A549 (cell line): Measurements from ENCODE around the gene FAM240B. TPM values are rescaled to one million over a fixed set of nuclear protein-coding genes. Genes with fewer than 3 reads are reported as not detected.

Experiments
- ATAC-seq, 2 experiments: fragments of 200-7000 bp in 1 of 2; fragments of >200 bp in 1 of 2; cut with Nextera tagmentation in 1 of 2; cut with Tn5 transposase in 1 of 2; 3 replicates each; pipeline versions ENCODE4 v1.8.0 to v1.9.1; 2018 to 2020; ENCODE audit warnings: mild to moderate bottlenecking in 1 of 2, moderate library complexity in 1 of 2
- CTCF ChIA-PET: fragments of 300-600 bp; sonication (Branson Sonifier 250); formaldehyde crosslinking; extraction: SDS; loops from one replicate; lab custom pipeline; 2021; ENCODE audit warnings: antibody characterized with exemption, inconsistent platforms; lab: Yijun Ruan, JAX
- POLR2A ChIA-PET: fragments of 350-600 bp; formaldehyde crosslinking; extraction: SDS; loops from one replicate; lab custom pipeline; 2021; ENCODE audit warnings: antibody characterized with exemption, inconsistent platforms; lab: Yijun Ruan, JAX
- DNase-seq, 2 experiments: peaks; one replicate each; pipeline versions ENCODE4 v3.0.0 to v3.0.0-alpha.2; 2011 to 2016; ENCODE audit warnings: low read depth in 1 of 2, low spot score in 1 of 2
- FAIRE-seq: peaks from 2 replicates; lab custom pipeline; 2011; peaks lifted over from hg19 to GRCh38; lab: Jason Lieb, UNC
- H3K27ac ChIP-seq, 2 experiments: fragments of >200 bp; sonication (Bioruptor Twin); formaldehyde crosslinking; 3 replicates each; pipeline ENCODE4 v1.5.1; 2016 to 2017
- H3K4me1 ChIP-seq: fragments of >200 bp; sonication (Bioruptor Twin); formaldehyde crosslinking; 3 replicates; pipeline ENCODE4 v1.6.1; 2016
- H3K4me2 ChIP-seq: fragments of >200 bp; sonication (Bioruptor Twin); formaldehyde crosslinking; 3 replicates; pipeline ENCODE4 v1.6.1; 2016
- H3K4me3 ChIP-seq: fragments of >200 bp; sonication (Bioruptor Twin); formaldehyde crosslinking; 3 replicates; pipeline ENCODE4 v1.5.1; 2016
- H3K9me3 ChIP-seq: fragments of >200 bp; sonication (Bioruptor Twin); formaldehyde crosslinking; 3 replicates; pipeline ENCODE4 v1.6.1; 2016
- BCL3 ChIP-seq: fragments of >200 bp; sonication (Bioruptor Twin); formaldehyde crosslinking; IDR thresholded peaks from 3 replicates; pipeline ENCODE4 v1.6.1; 2016
- BHLHE40 ChIP-seq: IDR thresholded peaks from 2 replicates; pipeline ENCODE4 v1.6.1; 2012; ENCODE audit warnings: low read depth, low read length, inconsistent platforms
- CBX2 ChIP-seq: fragments of 200-600 bp; sonication (generic); IDR thresholded peaks from 2 replicates; pipeline ENCODE4 v1.6.1; 2016; ENCODE audit warnings: low read depth, mild to moderate bottlenecking, borderline replicate concordance
- CBX8 ChIP-seq: fragments of 200-600 bp; sonication (generic); IDR thresholded peaks from 2 replicates; pipeline ENCODE4 v1.6.1; 2016
- CEBPB ChIP-seq, 2 experiments: fragments of >200 bp in 1 of 2; sonication (Bioruptor Twin) in 1 of 2; formaldehyde crosslinking in 1 of 2; IDR thresholded peaks; 2 replicates each; pipeline ENCODE4 v1.6.1; 2012 to 2016
- CHD2 ChIP-seq: fragments of 150-350 bp; IDR thresholded peaks from 2 replicates; pipeline ENCODE4 v1.6.1; 2014; ENCODE audit warnings: low read length; ENCODE audit not compliant: partially characterized antibody
- CTCF ChIP-seq: fragments of >200 bp; sonication (Bioruptor Twin); formaldehyde crosslinking; IDR thresholded peaks from 3 replicates; pipeline ENCODE4 v1.5.1; 2016
- ELK1 ChIP-seq: fragments of 150-350 bp; IDR thresholded peaks from 2 replicates; pipeline ENCODE4 v1.6.1; 2014; ENCODE audit warnings: low read depth, mild to moderate bottlenecking, low read length
- FOSL2 ChIP-seq, 2 experiments: fragments of 450-650 bp in 1 of 2; fragments of >200 bp in 1 of 2; sonication (Bioruptor Twin) in 1 of 2; formaldehyde crosslinking; IDR thresholded peaks; 2 replicates each; pipeline versions ENCODE4 v1.5.0 to v1.6.1; 2016 to 2020; ENCODE audit warnings: mild to moderate bottlenecking in 1 of 2, moderate library complexity in 1 of 2
- HOXA7 ChIP-seq: fragments of 250-450 bp; sonication (Bioruptor Pico); IDR thresholded peaks from 2 replicates; pipeline ENCODE4 v1.5.0; 2020; ENCODE audit warnings: mild to moderate bottlenecking, moderate library complexity
- HOXB13 ChIP-seq: fragments of 250-450 bp; sonication (Bioruptor Pico); IDR thresholded peaks from 2 replicates; pipeline ENCODE4 v1.5.0; 2020; ENCODE audit warnings: low read depth, mild to moderate bottlenecking, moderate library complexity
- JUN ChIP-seq, 2 experiments: fragments of >200 bp; sonication (Bioruptor Twin); formaldehyde crosslinking; IDR thresholded peaks; 2 replicates in 1 of 2; 3 replicates in 1 of 2; pipeline ENCODE4 v1.6.1; 2016 to 2017
- KDM1A ChIP-seq: fragments of 200-600 bp; sonication (generic); IDR thresholded peaks from 2 replicates; pipeline ENCODE4 v1.6.1; 2016; ENCODE audit warnings: low read depth, mild to moderate bottlenecking
- KDM5A ChIP-seq: fragments of 200-600 bp; sonication (generic); IDR thresholded peaks from 2 replicates; pipeline ENCODE4 v1.6.1; 2016; ENCODE audit warnings: antibody characterized with exemption, mild to moderate bottlenecking
- MAFK ChIP-seq: fragments of 450-650 bp; IDR thresholded peaks from 2 replicates; pipeline ENCODE4 v1.6.1; 2014; ENCODE audit not compliant: partially characterized antibody
- NPAS2 ChIP-seq: fragments of 250-450 bp; sonication (Bioruptor Pico); IDR thresholded peaks from 2 replicates; pipeline ENCODE4 v1.8.0; 2022; ENCODE audit warnings: mild to moderate bottlenecking, moderate library complexity, borderline replicate concordance
- PHF8 ChIP-seq: fragments of 200-600 bp; sonication (generic); IDR thresholded peaks from 2 replicates; pipeline ENCODE4 v1.6.1; 2016; ENCODE audit warnings: low read depth, mild to moderate bottlenecking, antibody characterized with exemption, moderate library complexity, borderline replicate concordance
- RAD21 ChIP-seq, 2 experiments: fragments of >200 bp in 1 of 2; sonication (Bioruptor Twin) in 1 of 2; formaldehyde crosslinking in 1 of 2; IDR thresholded peaks in 1 of 2; conservative IDR thresholded peaks in 1 of 2; 2 replicates in 1 of 2; 3 replicates in 1 of 2; pipeline ENCODE4 v1.6.1; 2012 to 2018; ENCODE audit warnings: inconsistent platforms in 1 of 2
- RFX5 ChIP-seq: fragments of 450-650 bp; IDR thresholded peaks from 2 replicates; pipeline ENCODE4 v1.7.1; 2014; ENCODE audit warnings: antibody characterized with exemption, mild to moderate bottlenecking, moderate library complexity
- RNF2 ChIP-seq: fragments of 200-600 bp; sonication (generic); IDR thresholded peaks from 2 replicates; pipeline ENCODE4 v1.6.1; 2016; ENCODE audit warnings: low read depth, mild to moderate bottlenecking, antibody characterized with exemption, moderate library complexity, borderline replicate concordance
- TFCP2L1 ChIP-seq: fragments of 250-450 bp; sonication (Bioruptor Pico); IDR thresholded peaks from 2 replicates; pipeline ENCODE4 v1.5.0; 2021; ENCODE audit warnings: mild to moderate bottlenecking
- TP53 ChIP-seq: fragments of 250-450 bp; sonication (Bioruptor Pico); IDR thresholded peaks from 2 replicates; pipeline ENCODE4 v1.5.0; 2021; ENCODE audit warnings: mild to moderate bottlenecking, moderate library complexity
- ZFP36 ChIP-seq: fragments of 450-650 bp; IDR thresholded peaks from 2 replicates; pipeline ENCODE4 v1.6.1; 2014; ENCODE audit warnings: borderline replicate concordance; ENCODE audit not compliant: partially characterized antibody
- ZNF302 ChIP-seq: fragments of 250-450 bp; sonication (Bioruptor Pico); IDR thresholded peaks from 2 replicates; pipeline ENCODE4 v1.9.0; 2021; ENCODE audit warnings: inconsistent platforms, mild to moderate bottlenecking, moderate library complexity
- WGBS: methylation state at CpG from one replicate; pipeline ENCODE4 v1.1.6; 2017; ENCODE audit errors: missing lambda C conversion rate; 5-methylcytosine and 5-hydroxymethylcytosine counted together
- polyA plus RNA-seq, 4 experiments: library from polyadenylated mRNA; depleted of rRNA in 3 of 4; stranded (reverse); fragments of >200 nt; fragmentation: RNase III in 1 of 4; extraction: RNeasy Plus Mini Kit Qiagen cat#74134 plus additional on column Dnase treatment in 1 of 4; gene quantifications; 2 replicates in 3 of 4; 3 replicates in 1 of 4; pipeline ENCODE4 v1.2.3, GENCODE V29; 2011 to 2017

The FAM240B gene
- polyA plus RNA-seq, 2 of the 4 experiments (the other 2 are of a cell fraction), result not detected

GRCh38 chr9:38737246-38737645 lies 17.3 kb upstream of the FAM240B start:
- CTCF ChIA-PET, result interaction anchor here (0.6 to 1.8 kb wide), 3 partner anchors 10 to 96 kb away, joined by 3 to 8 read pairs (median 3); no protein-coding TSS in a partner anchor
- no peak for FAIRE-seq
- no peak overlapping the region for H3K4me2 ChIP-seq
- DNase-seq, result no peak
- no peak for ATAC-seq
- no peak overlapping the region for H3K27ac ChIP-seq
- no peaks in the 10 kb centered on the region for H3K4me1 ChIP-seq
- WGBS, result 57% methylated on average over 2 of the region's 2 CpGs
- H3K9me3 ChIP-seq, result no peaks in the 10 kb centered on the region
- H3K4me3 ChIP-seq, result no peak overlapping the region
- TF ChIP-seq PHF8 (no peak), TP53 (no peak), TFCP2L1 (no peak), FOSL2 (IDR thresholded peaks at IDR 0.05) (no peak), FOSL2 (CRISPR knock-in tag; IDR thresholded peaks at IDR 0.05) (no peak), JUN (IDR thresholded peaks at IDR 0.05) (no peak), ELK1 (no peak), NPAS2 (CRISPR knock-in tag) (no peak), RFX5 (no peak), ZFP36 (no peak), CBX8 (no peak), CHD2 (no peak), CTCF (no peak), KDM5A (no peak), CBX2 (no peak), RAD21 (conservative IDR thresholded peaks at IDR 0.05 in 1 of 2, IDR thresholded peaks at IDR 0.05 in 1 of 2) (no peak), MAFK (no peak), HOXB13 (CRISPR knock-in tag) (no peak), RNF2 (no peak)
- POLR2A ChIA-PET, result no interaction called here

- TF ChIP-seq BCL3 (no peak), KDM1A (no peak), ZNF302 (no peak), BHLHE40 (no peak), CEBPB (IDR thresholded peaks at IDR 0.05) (no peak), HOXA7 (CRISPR knock-in tag) (no peak), CBX2 (no peak), PHF8 (no peak), HOXB13 (CRISPR knock-in tag) (no peak)
- FAIRE-seq (no peak), ATAC-seq (no peak), DNase-seq (no peak)
- ChIA-PET CTCF (no interaction called here), POLR2A (no interaction called here)
- no peak overlapping the region for H3K4me3 ChIP-seq
- 81% methylated on average over 5 of the region's 5 CpGs for WGBS
- H3K9me3 ChIP-seq, result no peaks in the 10 kb centered on the region
- no peak overlapping the region for H3K27ac ChIP-seq
- no peaks in the 10 kb centered on the region for H3K4me1 ChIP-seq
- H3K4me2 ChIP-seq, result no peak overlapping the region
These were observed 14.9 kb upstream of the FAM240B start for GRCh38 chr9:38734831-38735230.
